Panc1 (cell line): ENCODE data around the gene PCNT.

ENCODE experiments used
- POLR2AphosphoS5 ChIP-seq: IDR thresholded peaks from 2 replicates; pipeline ENCODE4 v1.6.1; 2012; ENCODE audit warnings: mild to moderate bottlenecking, low read depth, low read length, moderate library complexity
- SIN3A ChIP-seq: IDR thresholded peaks from 2 replicates; pipeline ENCODE4 v1.6.1; 2012; ENCODE audit warnings: low read depth, mild to moderate bottlenecking, low read length, moderate library complexity, borderline replicate concordance; ENCODE audit not compliant: insufficient read depth
- TF ChIP-seq, protein P1 (sequence below): fragments of 450-650 bp; IDR thresholded peaks from 2 replicates; pipeline ENCODE4 v1.5.1; 2017; ENCODE audit warnings: mild to moderate bottlenecking
- TF ChIP-seq, protein P2 (sequence below), 2 experiments: IDR thresholded peaks; 2 replicates each; pipeline ENCODE4 v1.6.1; 2011 to 2012; ENCODE audit warnings: low read depth in 2 of 2, control low read depth in 1 of 2, low read length in 1 of 2, mild to moderate bottlenecking in 1 of 2, moderate library complexity in 1 of 2; ENCODE audit not compliant: insufficient read depth in 1 of 2

GRCh38 chr21:46411236-46411635 lies 87.3 kb downstream of the PCNT start:
- TF ChIP-seq, protein P1, sequence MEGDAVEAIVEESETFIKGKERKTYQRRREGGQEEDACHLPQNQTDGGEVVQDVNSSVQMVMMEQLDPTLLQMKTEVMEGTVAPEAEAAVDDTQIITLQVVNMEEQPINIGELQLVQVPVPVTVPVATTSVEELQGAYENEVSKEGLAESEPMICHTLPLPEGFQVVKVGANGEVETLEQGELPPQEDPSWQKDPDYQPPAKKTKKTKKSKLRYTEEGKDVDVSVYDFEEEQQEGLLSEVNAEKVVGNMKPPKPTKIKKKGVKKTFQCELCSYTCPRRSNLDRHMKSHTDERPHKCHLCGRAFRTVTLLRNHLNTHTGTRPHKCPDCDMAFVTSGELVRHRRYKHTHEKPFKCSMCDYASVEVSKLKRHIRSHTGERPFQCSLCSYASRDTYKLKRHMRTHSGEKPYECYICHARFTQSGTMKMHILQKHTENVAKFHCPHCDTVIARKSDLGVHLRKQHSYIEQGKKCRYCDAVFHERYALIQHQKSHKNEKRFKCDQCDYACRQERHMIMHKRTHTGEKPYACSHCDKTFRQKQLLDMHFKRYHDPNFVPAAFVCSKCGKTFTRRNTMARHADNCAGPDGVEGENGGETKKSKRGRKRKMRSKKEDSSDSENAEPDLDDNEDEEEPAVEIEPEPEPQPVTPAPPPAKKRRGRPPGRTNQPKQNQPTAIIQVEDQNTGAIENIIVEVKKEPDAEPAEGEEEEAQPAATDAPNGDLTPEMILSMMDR: no peak
- TF ChIP-seq POLR2AphosphoS5 (no peak), SIN3A (no peak)
- TF ChIP-seq, protein P2, sequence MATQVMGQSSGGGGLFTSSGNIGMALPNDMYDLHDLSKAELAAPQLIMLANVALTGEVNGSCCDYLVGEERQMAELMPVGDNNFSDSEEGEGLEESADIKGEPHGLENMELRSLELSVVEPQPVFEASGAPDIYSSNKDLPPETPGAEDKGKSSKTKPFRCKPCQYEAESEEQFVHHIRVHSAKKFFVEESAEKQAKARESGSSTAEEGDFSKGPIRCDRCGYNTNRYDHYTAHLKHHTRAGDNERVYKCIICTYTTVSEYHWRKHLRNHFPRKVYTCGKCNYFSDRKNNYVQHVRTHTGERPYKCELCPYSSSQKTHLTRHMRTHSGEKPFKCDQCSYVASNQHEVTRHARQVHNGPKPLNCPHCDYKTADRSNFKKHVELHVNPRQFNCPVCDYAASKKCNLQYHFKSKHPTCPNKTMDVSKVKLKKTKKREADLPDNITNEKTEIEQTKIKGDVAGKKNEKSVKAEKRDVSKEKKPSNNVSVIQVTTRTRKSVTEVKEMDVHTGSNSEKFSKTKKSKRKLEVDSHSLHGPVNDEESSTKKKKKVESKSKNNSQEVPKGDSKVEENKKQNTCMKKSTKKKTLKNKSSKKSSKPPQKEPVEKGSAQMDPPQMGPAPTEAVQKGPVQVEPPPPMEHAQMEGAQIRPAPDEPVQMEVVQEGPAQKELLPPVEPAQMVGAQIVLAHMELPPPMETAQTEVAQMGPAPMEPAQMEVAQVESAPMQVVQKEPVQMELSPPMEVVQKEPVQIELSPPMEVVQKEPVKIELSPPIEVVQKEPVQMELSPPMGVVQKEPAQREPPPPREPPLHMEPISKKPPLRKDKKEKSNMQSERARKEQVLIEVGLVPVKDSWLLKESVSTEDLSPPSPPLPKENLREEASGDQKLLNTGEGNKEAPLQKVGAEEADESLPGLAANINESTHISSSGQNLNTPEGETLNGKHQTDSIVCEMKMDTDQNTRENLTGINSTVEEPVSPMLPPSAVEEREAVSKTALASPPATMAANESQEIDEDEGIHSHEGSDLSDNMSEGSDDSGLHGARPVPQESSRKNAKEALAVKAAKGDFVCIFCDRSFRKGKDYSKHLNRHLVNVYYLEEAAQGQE (IDR thresholded peaks at IDR 0.05; ENCODE audit: insufficient read depth in 1 of 2, low read depth in 2 of 2, low read length in 1 of 2): no peak
